ENCODE results near the gene DIDO1. TPM values are rescaled to one million over a fixed set of nuclear protein-coding genes. Genes with fewer than 3 reads are reported as not detected.

The DIDO1 gene
- total and polyA plus RNA-seq, 2 of the 13 experiments (the other 11 are each of a cell fraction or from before 2014, with no cell fraction given): 75.0 to 75.1 TPM

DNA sequence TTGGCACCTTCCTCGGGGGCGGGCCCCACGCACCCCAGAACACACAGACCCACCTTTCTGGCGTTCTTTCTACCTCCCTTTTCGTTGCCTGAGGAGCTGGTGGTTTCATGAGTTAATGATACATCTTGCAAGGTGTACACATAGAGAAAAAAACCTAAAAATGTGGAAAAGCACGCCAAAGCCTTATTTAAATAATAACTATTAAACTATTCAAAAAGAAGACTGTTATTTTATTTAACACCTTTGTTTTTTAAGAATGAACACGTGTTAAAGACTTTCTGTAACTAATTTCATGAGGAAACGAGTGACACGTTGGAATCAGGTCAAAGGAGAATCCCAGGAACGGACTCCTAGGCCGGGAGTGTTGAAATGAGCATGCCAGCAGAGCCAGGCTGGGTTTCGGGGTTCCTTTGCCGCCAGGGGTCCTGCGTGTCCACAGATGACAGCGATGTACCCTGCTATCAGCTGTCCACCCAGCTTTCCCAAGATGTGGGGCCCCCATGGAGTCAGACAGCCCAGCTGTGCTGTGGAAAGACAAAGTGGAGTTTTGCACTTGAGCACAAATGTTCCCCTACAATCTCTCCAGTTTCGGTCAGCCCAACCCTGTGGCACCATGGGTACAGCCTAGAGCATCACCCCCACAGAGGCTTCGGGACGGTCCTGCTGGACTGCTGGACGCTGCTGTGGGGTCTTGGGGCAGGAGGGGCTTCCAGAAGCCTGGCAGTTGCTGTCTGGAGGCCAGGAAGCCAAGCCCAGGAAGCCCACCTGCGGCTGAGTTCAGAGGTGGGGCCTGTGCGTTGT, 42.3 kb upstream of the DIDO1 start (continued):
- TF ChIP-seq NR2F1 (CRISPR knock-in tag; IDR thresholded peaks at IDR 0.05) (no peak), ZZZ3 (CRISPR knock-in tag; IDR thresholded peaks at IDR 0.05; ENCODE audit: borderline replicate concordance) (no peak), PHF8 (CRISPR knock-in tag; IDR thresholded peaks at IDR 0.05) (no peak), HOXA9 (CRISPR knock-in tag; IDR thresholded peaks at IDR 0.05; ENCODE audit: borderline replicate concordance) (no peak), ZFP90 (CRISPR knock-in tag; IDR thresholded peaks at IDR 0.05; ENCODE audit: borderline replicate concordance) (peak; percentile 57; the same call in 1 of the 2 replicates), ZNF317 (CRISPR knock-in tag; IDR thresholded peaks at IDR 0.05) (no peak), DRAP1 (CRISPR knock-in tag; IDR thresholded peaks at IDR 0.05) (no peak), ZBTB42 (CRISPR knock-in tag; IDR thresholded peaks at IDR 0.05) (no peak), DR1 (CRISPR knock-in tag; IDR thresholded peaks at IDR 0.05) (no peak), RARG (CRISPR knock-in tag; IDR thresholded peaks at IDR 0.05; ENCODE audit: low read depth) (no peak), ZFX (CRISPR knock-in tag; IDR thresholded peaks at IDR 0.05; ENCODE audit: low read depth) (peak; percentile 43; the same call in 1 of the 2 replicates), ZNF678 (CRISPR knock-in tag; IDR thresholded peaks at IDR 0.05) (no peak), IRF1 (CRISPR knock-in tag; IDR thresholded peaks at IDR 0.05; ENCODE audit: low read depth) (no peak), MEIS2 (CRISPR knock-in tag; IDR thresholded peaks at IDR 0.05) (peak; percentile 62; the same call in 1 of the 2 replicates), ZBTB21 (CRISPR knock-in tag; IDR thresholded peaks at IDR 0.05) (no peak)
- TF ChIP-seq, protein P1, sequence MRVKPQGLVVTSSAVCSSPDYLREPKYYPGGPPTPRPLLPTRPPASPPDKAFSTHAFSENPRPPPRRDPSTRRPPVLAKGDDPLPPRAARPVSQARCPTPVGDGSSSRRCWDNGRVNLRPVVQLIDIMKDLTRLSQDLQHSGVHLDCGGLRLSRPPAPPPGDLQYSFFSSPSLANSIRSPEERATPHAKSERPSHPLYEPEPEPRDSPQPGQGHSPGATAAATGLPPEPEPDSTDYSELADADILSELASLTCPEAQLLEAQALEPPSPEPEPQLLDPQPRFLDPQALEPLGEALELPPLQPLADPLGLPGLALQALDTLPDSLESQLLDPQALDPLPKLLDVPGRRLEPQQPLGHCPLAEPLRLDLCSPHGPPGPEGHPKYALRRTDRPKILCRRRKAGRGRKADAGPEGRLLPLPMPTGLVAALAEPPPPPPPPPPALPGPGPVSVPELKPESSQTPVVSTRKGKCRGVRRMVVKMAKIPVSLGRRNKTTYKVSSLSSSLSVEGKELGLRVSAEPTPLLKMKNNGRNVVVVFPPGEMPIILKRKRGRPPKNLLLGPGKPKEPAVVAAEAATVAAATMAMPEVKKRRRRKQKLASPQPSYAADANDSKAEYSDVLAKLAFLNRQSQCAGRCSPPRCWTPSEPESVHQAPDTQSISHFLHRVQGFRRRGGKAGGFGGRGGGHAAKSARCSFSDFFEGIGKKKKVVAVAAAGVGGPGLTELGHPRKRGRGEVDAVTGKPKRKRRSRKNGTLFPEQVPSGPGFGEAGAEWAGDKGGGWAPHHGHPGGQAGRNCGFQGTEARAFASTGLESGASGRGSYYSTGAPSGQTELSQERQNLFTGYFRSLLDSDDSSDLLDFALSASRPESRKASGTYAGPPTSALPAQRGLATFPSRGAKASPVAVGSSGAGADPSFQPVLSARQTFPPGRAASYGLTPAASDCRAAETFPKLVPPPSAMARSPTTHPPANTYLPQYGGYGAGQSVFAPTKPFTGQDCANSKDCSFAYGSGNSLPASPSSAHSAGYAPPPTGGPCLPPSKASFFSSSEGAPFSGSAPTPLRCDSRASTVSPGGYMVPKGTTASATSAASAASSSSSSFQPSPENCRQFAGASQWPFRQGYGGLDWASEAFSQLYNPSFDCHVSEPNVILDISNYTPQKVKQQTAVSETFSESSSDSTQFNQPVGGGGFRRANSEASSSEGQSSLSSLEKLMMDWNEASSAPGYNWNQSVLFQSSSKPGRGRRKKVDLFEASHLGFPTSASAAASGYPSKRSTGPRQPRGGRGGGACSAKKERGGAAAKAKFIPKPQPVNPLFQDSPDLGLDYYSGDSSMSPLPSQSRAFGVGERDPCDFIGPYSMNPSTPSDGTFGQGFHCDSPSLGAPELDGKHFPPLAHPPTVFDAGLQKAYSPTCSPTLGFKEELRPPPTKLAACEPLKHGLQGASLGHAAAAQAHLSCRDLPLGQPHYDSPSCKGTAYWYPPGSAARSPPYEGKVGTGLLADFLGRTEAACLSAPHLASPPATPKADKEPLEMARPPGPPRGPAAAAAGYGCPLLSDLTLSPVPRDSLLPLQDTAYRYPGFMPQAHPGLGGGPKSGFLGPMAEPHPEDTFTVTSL (CRISPR knock-in tag; IDR thresholded peaks at IDR 0.05; ENCODE audit: borderline replicate concordance): no peak
- TF ChIP-seq, protein P2, sequence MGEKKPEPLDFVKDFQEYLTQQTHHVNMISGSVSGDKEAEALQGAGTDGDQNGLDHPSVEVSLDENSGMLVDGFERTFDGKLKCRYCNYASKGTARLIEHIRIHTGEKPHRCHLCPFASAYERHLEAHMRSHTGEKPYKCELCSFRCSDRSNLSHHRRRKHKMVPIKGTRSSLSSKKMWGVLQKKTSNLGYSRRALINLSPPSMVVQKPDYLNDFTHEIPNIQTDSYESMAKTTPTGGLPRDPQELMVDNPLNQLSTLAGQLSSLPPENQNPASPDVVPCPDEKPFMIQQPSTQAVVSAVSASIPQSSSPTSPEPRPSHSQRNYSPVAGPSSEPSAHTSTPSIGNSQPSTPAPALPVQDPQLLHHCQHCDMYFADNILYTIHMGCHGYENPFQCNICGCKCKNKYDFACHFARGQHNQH (CRISPR knock-in tag; IDR thresholded peaks at IDR 0.05): no peak; the same call in 1 of the 2 replicates
- TF ChIP-seq, protein P3, sequence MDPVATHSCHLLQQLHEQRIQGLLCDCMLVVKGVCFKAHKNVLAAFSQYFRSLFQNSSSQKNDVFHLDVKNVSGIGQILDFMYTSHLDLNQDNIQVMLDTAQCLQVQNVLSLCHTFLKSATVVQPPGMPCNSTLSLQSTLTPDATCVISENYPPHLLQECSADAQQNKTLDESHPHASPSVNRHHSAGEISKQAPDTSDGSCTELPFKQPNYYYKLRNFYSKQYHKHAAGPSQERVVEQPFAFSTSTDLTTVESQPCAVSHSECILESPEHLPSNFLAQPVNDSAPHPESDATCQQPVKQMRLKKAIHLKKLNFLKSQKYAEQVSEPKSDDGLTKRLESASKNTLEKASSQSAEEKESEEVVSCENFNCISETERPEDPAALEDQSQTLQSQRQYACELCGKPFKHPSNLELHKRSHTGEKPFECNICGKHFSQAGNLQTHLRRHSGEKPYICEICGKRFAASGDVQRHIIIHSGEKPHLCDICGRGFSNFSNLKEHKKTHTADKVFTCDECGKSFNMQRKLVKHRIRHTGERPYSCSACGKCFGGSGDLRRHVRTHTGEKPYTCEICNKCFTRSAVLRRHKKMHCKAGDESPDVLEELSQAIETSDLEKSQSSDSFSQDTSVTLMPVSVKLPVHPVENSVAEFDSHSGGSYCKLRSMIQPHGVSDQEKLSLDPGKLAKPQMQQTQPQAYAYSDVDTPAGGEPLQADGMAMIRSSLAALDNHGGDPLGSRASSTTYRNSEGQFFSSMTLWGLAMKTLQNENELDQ (CRISPR knock-in tag; IDR thresholded peaks at IDR 0.05; ENCODE audit: borderline replicate concordance): no peak

Data from HepG2 (cell line).